A673 (cell line): ENCODE data around the gene ZNF35. TPM values are rescaled to one million over a fixed set of nuclear protein-coding genes. Genes with fewer than 3 reads are reported as not detected.
"Not testable (repeated sequence)": the region's sequence is repeated elsewhere in the genome, so short reads cannot be mapped to it uniquely, and the experiment has no call there.

ENCODE experiments used
- BruUV-seq: library from RNA; stranded (reverse); fragments of 400-500 nt; replicated peaks from 2 replicates; lab custom pipeline; 2021; lab: Mats Ljungman, UMichigan
- CTCF ChIA-PET: fragments of 300-600 bp; sonication (Branson Sonifier 250); formaldehyde crosslinking; loops from one replicate; lab custom pipeline; 2022; ENCODE audit warnings: antibody characterized with exemption; lab: Charles Lee
- POLR2A ChIA-PET: fragments of 300-600 bp; sonication (Branson Sonifier 250); formaldehyde crosslinking; loops from one replicate; lab custom pipeline; 2022; ENCODE audit warnings: antibody characterized with exemption; ENCODE audit not compliant: low non-redundant PET; lab: Charles Lee
- DNase-seq: peaks from one replicate; pipeline ENCODE4 v3.0.0-alpha.2; 2015; ENCODE audit warnings: low spot score
- H3K27ac ChIP-seq: fragments of 200-600 bp; sonication (generic); 2 replicates; pipeline ENCODE4 v1.5.1; 2016; ENCODE audit warnings: mixed run types, low read depth, mild to moderate bottlenecking, mixed read lengths, antibody characterized with exemption, low read length; ENCODE audit not compliant: poor library complexity, severe bottlenecking
- H3K27me3 ChIP-seq: fragments of 200-600 bp; sonication (generic); replicated peaks from 2 replicates; pipeline ENCODE4 v1.6.1; 2017; ENCODE audit warnings: mixed run types, low read depth, mild to moderate bottlenecking, mixed read lengths, antibody characterized with exemption, low read length; ENCODE audit not compliant: insufficient read depth, poor library complexity
- H3K36me3 ChIP-seq: fragments of 200-600 bp; sonication (generic); 2 replicates; pipeline ENCODE4 v1.6.1; 2016; ENCODE audit warnings: mixed run types, mild to moderate bottlenecking, mixed read lengths, antibody characterized with exemption, low read length; ENCODE audit not compliant: insufficient read depth, poor library complexity, severe bottlenecking
- H3K4me1 ChIP-seq: fragments of 200-600 bp; sonication (generic); 2 replicates; pipeline ENCODE4 v1.6.1; 2017; ENCODE audit warnings: mixed run types, mild to moderate bottlenecking, mixed read lengths, antibody characterized with exemption, low read length; ENCODE audit not compliant: insufficient read depth, poor library complexity, severe bottlenecking
- H3K4me3 ChIP-seq: fragments of 200-600 bp; sonication (generic); 2 replicates; pipeline ENCODE4 v1.5.1; 2016; ENCODE audit warnings: low read depth, mixed run types, mild to moderate bottlenecking, mixed read lengths, low read length; ENCODE audit not compliant: poor library complexity, severe bottlenecking
- H3K9me3 ChIP-seq: fragments of 200-600 bp; sonication (generic); 2 replicates; pipeline ENCODE4 v1.6.1; 2016; ENCODE audit warnings: mixed run types, low read depth, mild to moderate bottlenecking, mixed read lengths, antibody characterized with exemption, low read length; ENCODE audit not compliant: poor library complexity, severe bottlenecking
- CTCF ChIP-seq: fragments of 300-800, 200-600 bp; sonication (generic); conservative IDR thresholded peaks from 2 replicates; pipeline ENCODE4 v1.5.1; 2017; ENCODE audit warnings: low read depth, mild to moderate bottlenecking, antibody characterized with exemption, low read length, moderate library complexity, mixed read lengths
- EZH2 ChIP-seq: fragments of 200-600 bp; sonication (generic); IDR thresholded peaks from 2 replicates; pipeline ENCODE4 v1.6.1; 2017; ENCODE audit warnings: borderline replicate concordance, low read depth, mild to moderate bottlenecking, mixed read lengths, antibody characterized with exemption, low read length; ENCODE audit not compliant: poor library complexity, severe bottlenecking
- intact Hi-C: fragments of 100-400 bp; cut with micrococcal nuclease; formaldehyde crosslinking; loops from one replicate; pipeline ENCODE4 v1.10.0; 2022; ENCODE audit not compliant: unreplicated experiment
- total RNA-seq: library from RNA; stranded (reverse); gene quantifications from 2 replicates; pipeline ENCODE4 v1.2.3, GENCODE V29; 2021

Gene ZNF35
- total RNA-seq, 1 experiment from 2014 or later: 11.3 TPM

DNA sequence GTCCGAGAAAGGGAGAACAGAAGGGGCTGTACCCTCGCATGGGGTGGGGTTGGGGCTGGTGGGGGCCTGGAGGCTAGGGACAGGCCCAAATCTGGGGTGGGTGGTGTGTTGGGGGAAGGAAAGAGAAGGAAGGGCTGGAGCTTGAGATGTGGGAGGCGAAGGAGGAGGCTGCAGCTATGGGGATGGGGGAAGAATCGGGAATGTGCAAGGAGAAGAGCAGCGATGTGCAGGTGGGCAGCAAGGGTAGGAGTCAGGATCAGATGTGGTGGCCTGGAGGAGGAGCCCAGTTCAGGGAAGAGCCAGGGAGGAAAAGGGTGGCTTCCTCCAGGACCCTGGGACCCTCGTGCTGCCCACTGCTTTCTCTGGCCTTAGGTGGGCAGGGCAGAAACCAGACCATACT, 21.2 kb downstream of the ZNF35 start:
- intact Hi-C loops: no loop called here
- no peak for DNase-seq
- no peaks in the 10 kb centered on the region for H3K36me3 ChIP-seq
- no peak overlapping the region for H3K27ac ChIP-seq
- TF ChIP-seq EZH2: no peak
- H3K27me3 ChIP-seq: no peaks in the 10 kb centered on the region
- CTCF ChIA-PET: no interaction called here
- no peak overlapping the region for H3K4me3 ChIP-seq
- no peaks in the 10 kb centered on the region for H3K4me1 ChIP-seq
- POLR2A ChIA-PET: no interaction called here
- H3K9me3 ChIP-seq: no peaks in the 10 kb centered on the region
- BruUV-seq: no TSS peak

DNA sequence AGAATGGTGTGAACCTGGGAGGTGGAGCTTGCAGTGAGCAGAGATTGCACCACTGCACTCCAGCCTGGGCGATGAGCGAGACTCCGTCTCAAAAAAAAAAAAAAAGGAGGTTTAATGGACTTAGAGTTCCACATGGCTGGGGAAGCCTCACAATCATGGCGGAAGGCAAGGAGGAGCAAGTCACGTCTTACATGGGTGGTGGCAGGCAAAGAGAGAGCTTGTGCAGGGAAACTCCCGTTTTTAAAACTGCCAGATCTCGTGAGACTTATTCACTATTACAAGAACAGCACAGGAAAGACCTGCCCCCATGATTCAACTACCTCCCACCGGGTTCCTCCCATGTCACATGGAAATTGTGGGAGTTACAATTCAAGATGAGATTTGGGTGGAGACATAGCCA, 24.9 kb downstream of the ZNF35 start:
- BruUV-seq, DNase-seq, H3K27ac ChIP-seq, H3K36me3 ChIP-seq, POLR2A ChIA-PET, H3K9me3 ChIP-seq, CTCF ChIA-PET, H3K4me3 ChIP-seq, H3K4me1 ChIP-seq, H3K27me3 ChIP-seq, intact Hi-C loops: not testable (repeated sequence)

DNA sequence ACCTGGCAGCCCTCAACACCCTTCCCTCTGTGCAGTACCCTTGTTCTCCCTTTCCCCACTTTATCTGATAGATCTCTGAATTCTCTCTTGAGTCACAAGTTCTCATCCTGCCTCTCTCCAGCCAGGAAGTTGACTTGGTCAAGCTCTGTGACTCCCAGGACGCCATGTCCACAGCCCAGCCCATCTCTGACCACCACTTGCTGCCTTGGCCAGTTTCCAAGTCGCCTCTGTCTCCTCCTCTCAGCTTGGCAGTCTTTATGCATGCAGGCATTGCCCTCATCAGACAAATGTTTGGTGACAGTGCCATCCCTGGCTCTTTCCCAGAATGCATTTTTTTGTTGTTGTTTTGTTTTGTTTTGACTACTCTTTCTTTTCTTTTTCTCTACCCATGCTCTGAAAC, 25.7 kb downstream of the ZNF35 start:
- TF ChIP-seq CTCF (no peak), EZH2 (no peak)
- ChIA-PET POLR2A (no interaction called here), CTCF (no interaction called here)
- DNase-seq: no peak
- H3K27ac ChIP-seq: no peak overlapping the region
- H3K27me3 ChIP-seq: no peaks in the 10 kb centered on the region
- no peaks in the 10 kb centered on the region for H3K36me3 ChIP-seq
- no peaks in the 10 kb centered on the region for H3K9me3 ChIP-seq
- no TSS peak for BruUV-seq
- no peak overlapping the region for H3K4me3 ChIP-seq
- H3K4me1 ChIP-seq: no peaks in the 10 kb centered on the region
- intact Hi-C loops: no loop called here

DNA sequence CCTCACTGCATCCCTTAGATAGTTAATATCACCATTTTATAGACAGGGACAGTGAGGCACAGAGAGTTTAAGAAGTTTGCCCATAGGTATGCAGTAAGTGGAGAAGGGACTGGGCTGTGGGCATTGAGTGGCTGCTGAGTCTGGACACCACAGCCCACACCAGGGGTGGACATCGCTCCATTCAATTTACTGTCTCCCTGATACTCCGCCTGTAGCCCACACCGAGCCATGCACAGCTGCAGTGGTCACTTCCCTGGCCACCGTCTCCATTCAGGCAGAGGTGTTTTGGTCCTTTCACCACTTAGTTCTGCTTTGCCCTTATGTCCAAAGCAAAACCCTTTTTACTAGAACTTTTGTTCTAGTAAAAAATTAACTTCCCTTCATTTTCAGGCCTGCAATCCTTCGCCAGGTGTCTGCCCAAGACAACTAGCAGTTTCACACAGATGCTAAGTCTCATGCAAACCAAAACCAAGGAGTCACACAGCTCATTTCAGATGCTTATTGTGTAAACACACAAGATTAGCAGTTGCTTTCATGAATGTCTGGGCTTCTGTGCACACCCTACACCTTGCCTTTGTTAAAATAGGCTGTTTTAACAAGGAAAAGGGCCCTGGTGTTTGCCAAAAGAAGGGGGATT, 30.1 kb downstream of the ZNF35 start:
- ChIA-PET POLR2A (no interaction called here), CTCF (no interaction called here)
- Histone ChIP-seq H3K4me1 (no peaks in the 10 kb centered on the region), H3K9me3 (no peaks in the 10 kb centered on the region), H3K36me3 (no peaks in the 10 kb centered on the region), H3K27me3 (no peaks in the 10 kb centered on the region), H3K27ac (no peak overlapping the region), H3K4me3 (no peak overlapping the region)
- DNase-seq: no peak
- intact Hi-C loops: no loop called here
- TF ChIP-seq EZH2: no peak
- no peak for TF ChIP-seq CTCF
- no TSS peak for BruUV-seq
